Activated CD4-positive, alpha-beta T cell treated with anti-CD3 and anti-CD28 coated beads, Interleukin-2, amount 50 U/mL, for 24 hours (primary cell): ENCODE results near the gene TMEM132D.

ENCODE experiments used
- DNase-seq, 2 donors: peaks; one replicate each; pipeline ENCODE4 v3.0.0-alpha.2; 2020; ENCODE audit warnings: low read depth in 1 of 2, low spot score in 1 of 2

TMEM132D gene

GRCh38 chr12:129371268-129371667 is 532.6 kb downstream of the TMEM132D start:
- DNase-seq = no peak

GRCh38 chr12:129366656-129367055 is 537.2 kb downstream of the TMEM132D start:
- DNase-seq = no peak

- no peak for DNase-seq
Measured at GRCh38 chr12:129363041-129363440, 540.8 kb downstream of the TMEM132D start.

GRCh38 chr12:129357233-129357632 is 546.6 kb downstream of the TMEM132D start:
- no peak for DNase-seq

GRCh38 chr12:129351481-129351880 is 552.3 kb downstream of the TMEM132D start:
- DNase-seq = no peak

GRCh38 chr12:129339336-129339735 is 564.5 kb downstream of the TMEM132D start:
- DNase-seq = no peak

GRCh38 chr12:129337413-129337812 is 566.4 kb downstream of the TMEM132D start:
- no peak for DNase-seq

GRCh38 chr12:129335773-129336172 is 568.1 kb downstream of the TMEM132D start:
- no peak for DNase-seq

- no peak for DNase-seq
Measured at GRCh38 chr12:129332286-129332685, 571.5 kb downstream of the TMEM132D start.

- DNase-seq = no peak
Measured at GRCh38 chr12:129331356-129332085, 572.3 kb downstream of the TMEM132D start.

GRCh38 chr12:129328235-129328634 is 575.6 kb downstream of the TMEM132D start:
- no peak for DNase-seq

- no peak for DNase-seq
Measured at GRCh38 chr12:129325566-129325965, 578.3 kb downstream of the TMEM132D start.

- no peak for DNase-seq
Measured at GRCh38 chr12:129312048-129312447, 591.8 kb downstream of the TMEM132D start.

GRCh38 chr12:129310346-129310745 is 593.5 kb downstream of the TMEM132D start:
- no peak for DNase-seq

- no peak for DNase-seq
Measured at GRCh38 chr12:129305851-129306250, 598.0 kb downstream of the TMEM132D start.

GRCh38 chr12:129304529-129304928 is 599.3 kb downstream of the TMEM132D start:
- no peak for DNase-seq

GRCh38 chr12:129300011-129300410 is 603.8 kb downstream of the TMEM132D start:
- DNase-seq = no peak

GRCh38 chr12:129298921-129299320 is 604.9 kb downstream of the TMEM132D start:
- DNase-seq = no peak

GRCh38 chr12:129296671-129297070 is 607.2 kb downstream of the TMEM132D start:
- DNase-seq = no peak

GRCh38 chr12:129294868-129295267 is 609.0 kb downstream of the TMEM132D start:
- DNase-seq = no peak

- DNase-seq = no peak
Measured at GRCh38 chr12:129279771-129280170, 624.1 kb downstream of the TMEM132D start.

GRCh38 chr12:129276361-129277060 is 627.3 kb downstream of the TMEM132D start:
- no peak for DNase-seq
